NK-92 (cell line): Measurements from ENCODE around the gene PLK5.
"Not testable (repeated sequence)": the region's sequence is repeated elsewhere in the genome, so short reads cannot be mapped to it uniquely, and the experiment has no call there.

Source experiments
- DNase-seq: peaks from one replicate; lab custom pipeline; 2025; ENCODE audit not compliant: unreplicated experiment; lab: John Stamatoyannopoulos, UW

The PLK5 gene

GRCh38 chr19:1507763-1508506 is 15.9 kb upstream of the PLK5 start:
- peak; percentile 44 for DNase-seq

- DNase-seq, result no peak
Observed at GRCh38 chr19:1508507-1508856, 15.4 kb upstream of the PLK5 start.

GRCh38 chr19:1509602-1510441 is 14.1 kb upstream of the PLK5 start:
- DNase-seq, result no peak

- no peak for DNase-seq
Observed at GRCh38 chr19:1510442-1510806, 13.5 kb upstream of the PLK5 start.

- DNase-seq, result no peak
Observed at GRCh38 chr19:1510807-1511206, 13.1 kb upstream of the PLK5 start.

GRCh38 chr19:1511318-1512317 is 12.3 kb upstream of the PLK5 start:
- DNase-seq, result no peak

- DNase-seq, result no peak
Observed at GRCh38 chr19:1512671-1513498, 11.0 kb upstream of the PLK5 start, which contains the start of gene ADAMTSL5. Gene ADAMTSL5, minus strand, starts transcription at chr19:1513019. Its CDS starts 2,076 bp downstream, at chr19:1510943.

GRCh38 chr19:1513499-1514294 is 10.2 kb upstream of the PLK5 start:
- DNase-seq, result no peak

- no peak for DNase-seq
Observed at GRCh38 chr19:1514295-1514661, 9.6 kb upstream of the PLK5 start.

- no peak for DNase-seq
Observed at GRCh38 chr19:1514986-1515721, 8.7 kb upstream of the PLK5 start.

GRCh38 chr19:1516395-1516753 is 7.5 kb upstream of the PLK5 start:
- no peak for DNase-seq

GRCh38 chr19:1518471-1518870 is 5.4 kb upstream of the PLK5 start:
- no peak for DNase-seq

GRCh38 chr19:1519802-1520201 is 4.1 kb upstream of the PLK5 start:
- DNase-seq, result not testable (repeated sequence)

- DNase-seq, result no peak
Observed at GRCh38 chr19:1520203-1520780, 3.6 kb upstream of the PLK5 start.

GRCh38 chr19:1521636-1522035 is 2.2 kb upstream of the PLK5 start:
- DNase-seq, result no peak

GRCh38 chr19:1522061-1522460 is 1.8 kb upstream of the PLK5 start:
- DNase-seq, result no peak

GRCh38 chr19:1522838-1523237 is 1.0 kb upstream of the PLK5 start:
- no peak for DNase-seq

- DNase-seq, result no peak
Observed at GRCh38 chr19:1524287-1524971, 552 bp downstream of the PLK5 start.
